H1 (cell line): ENCODE results near the gene POFUT2. TPM values are rescaled to one million over a fixed set of nuclear protein-coding genes. Genes with fewer than 3 reads are reported as not detected.

Experiments used
- ASH2L ChIP-seq: fragments of 200-600, 300-600 bp; sonication (generic); IDR thresholded peaks from one replicate; pipeline ENCODE4 v1.7.1; 2017; ENCODE audit warnings: low read length
- CTCF ChIP-seq, 3 experiments: IDR thresholded peaks; 1 replicate in 2 of 3; 2 replicates in 1 of 3; pipeline versions ENCODE4 v1.5.1 to v1.6.1; 2011; ENCODE audit warnings: low read length in 3 of 3, mild to moderate bottlenecking in 3 of 3, inconsistent platforms in 2 of 3, low read depth in 1 of 3, moderate library complexity in 1 of 3; ENCODE audit not compliant: insufficient read depth in 1 of 3; ENCODE audit errors: control extremely low read depth in 1 of 3
- EP300 ChIP-seq, 2 experiments: IDR thresholded peaks; 1 replicate in 1 of 2; 2 replicates in 1 of 2; pipeline ENCODE4 v1.6.1; 2011 to 2012; ENCODE audit warnings: low read depth in 2 of 2, low read length in 2 of 2, mild to moderate bottlenecking in 2 of 2, borderline replicate concordance in 1 of 2, inconsistent platforms in 1 of 2, moderate library complexity in 1 of 2
- JUN ChIP-seq: IDR thresholded peaks from 2 replicates; pipeline ENCODE4 v1.6.1; 2011; ENCODE audit warnings: low read depth, mild to moderate bottlenecking, improper control_type of control experiment, low read length
- SIX5 ChIP-seq: IDR thresholded peaks from 2 replicates; pipeline ENCODE4 v1.6.1; 2011; ENCODE audit warnings: mild to moderate bottlenecking, low read depth, low read length
- SP1 ChIP-seq: IDR thresholded peaks from 2 replicates; pipeline ENCODE4 v1.6.1; 2011; ENCODE audit warnings: low read depth, low read length
- SP2 ChIP-seq: IDR thresholded peaks from 2 replicates; pipeline ENCODE4 v1.6.1; 2012; ENCODE audit warnings: mild to moderate bottlenecking, low read length, inconsistent platforms
- TAF7 ChIP-seq: optimal IDR thresholded peaks from 2 replicates; pipeline ENCODE3; 2011; ENCODE audit warnings: low read depth, mild to moderate bottlenecking, inconsistent platforms, low read length, moderate library complexity, borderline replicate concordance
- polyA plus RNA-seq, 7 experiments: library from polyadenylated mRNA; depleted of rRNA in 3 of 7; stranded (reverse) in 5 of 7; unstranded in 2 of 7; fragments of >200 nt in 5 of 7; fragments of 200-250 nt in 2 of 7; gene quantifications; 1 replicate in 5 of 7; 2 replicates in 1 of 7; 4 replicates in 1 of 7; pipeline versions ENCODE4 v1.2.1 to v1.2.3, GENCODE V29; 2011 to 2013; ENCODE audit warnings: missing spikeins in 2 of 7, mixed read lengths in 2 of 7
- total RNA-seq: library from RNA; stranded (reverse); fragmentation: NEBNext Ultra II Directional; extraction: Animal tissue kit (Norgen Biotek cat#: 25700); gene quantifications from 2 replicates; pipeline ENCODE4 v1.2.1, GENCODE V29; 2021

Gene POFUT2
- total and polyA plus RNA-seq, 2 of the 8 experiments (the other 6 are each of a cell fraction or from before 2014, with no cell fraction given): 13.7 to 32.1 TPM

GRCh38 chr21:45252448-45252925, 35.2 kb downstream of the POFUT2 start (continued):
- TF ChIP-seq CTCF (IDR thresholded peaks at IDR 0.05; ENCODE audit: control extremely low read depth in 1 of 3, insufficient read depth in 1 of 3, low read depth in 1 of 3, low read length in 3 of 3) (no peak), TAF7 (no peak), SIX5 (no peak), JUN (no peak), SP2 (no peak), EP300 (IDR thresholded peaks at IDR 0.05; ENCODE audit: borderline replicate concordance in 1 of 2, low read depth in 2 of 2, low read length in 2 of 2) (no peak), SP1 (no peak), ASH2L (no peak)
